OCI-LY3 (cell line): ENCODE results near the gene HSPA13.

ENCODE experiments used
- H2AFZ ChIP-seq: fragments of 200-600, 300-600 bp; shearing (Covaris generic); 2 replicates; pipeline ENCODE4 v1.6.0; 2014; ENCODE audit warnings: antibody characterized with exemption, low read depth, low read length
- H3K27ac ChIP-seq: fragments of 200-600, 300-600 bp; sonication (generic); 2 replicates; pipeline ENCODE4 v1.5.1; 2014; ENCODE audit warnings: mild to moderate bottlenecking, low read length, moderate library complexity, mixed read lengths
- H3K27me3 ChIP-seq: fragments of 200-600, 300-600 bp; sonication (generic); 2 replicates; pipeline ENCODE4 v1.6.1; 2014; ENCODE audit warnings: low read depth, low read length, mixed read lengths
- H3K36me3 ChIP-seq: fragments of 200-600, 300-600 bp; sonication (generic); replicated peaks from 2 replicates; pipeline ENCODE3; 2014; ENCODE audit warnings: low read depth, low read length, mixed read lengths
- H3K4me1 ChIP-seq: fragments of 300-600, 200-600 bp; sonication (generic); 2 replicates; pipeline ENCODE4 v1.6.1; 2014; ENCODE audit warnings: low read length, mixed read lengths
- H3K4me2 ChIP-seq: fragments of 200-600, 300-600 bp; sonication (generic); 2 replicates; pipeline ENCODE4 v1.6.1; 2014; ENCODE audit warnings: low read length, mixed read lengths
- H3K4me3 ChIP-seq: fragments of 300-600, 200-600 bp; sonication (generic); 2 replicates; pipeline ENCODE4 v1.5.1; 2014; ENCODE audit warnings: antibody characterized with exemption, mild to moderate bottlenecking, low read length, moderate library complexity
- H3K79me2 ChIP-seq: fragments of 300-600, 200-600 bp; shearing (Covaris generic); 2 replicates; pipeline ENCODE4 v1.6.1; 2014; ENCODE audit warnings: mild to moderate bottlenecking, low read length, mixed read lengths
- H3K9ac ChIP-seq: fragments of 300-600, 200-600 bp; shearing (Covaris generic); 2 replicates; pipeline ENCODE4 v1.6.0; 2014; ENCODE audit warnings: mild to moderate bottlenecking, low read length, moderate library complexity
- H3K9me3 ChIP-seq: fragments of 200-600, 300-600 bp; shearing (Covaris generic); 2 replicates; pipeline ENCODE4 v1.6.1; 2014; ENCODE audit warnings: low read length, mixed read lengths; ENCODE audit not compliant: insufficient read depth
- H4K20me1 ChIP-seq: fragments of 200-600, 300-600 bp; sonication (generic); 2 replicates; pipeline ENCODE4 v1.6.1; 2016; ENCODE audit warnings: low read length, mixed read lengths; ENCODE audit not compliant: insufficient read depth
- EZH2phosphoT487 ChIP-seq: fragments of 200-600 bp; shearing (Covaris generic); IDR thresholded peaks from 2 replicates; pipeline ENCODE4 v1.6.1; 2018; ENCODE audit warnings: antibody characterized with exemption, mixed run types, low read depth
- TF ChIP-seq, protein P1 (sequence below): fragments of 200-600, 300-600 bp; sonication (generic); IDR thresholded peaks from 2 replicates; pipeline ENCODE4 v1.5.1; 2014; ENCODE audit warnings: antibody characterized with exemption, low read length, low read depth

Gene HSPA13

DNA sequence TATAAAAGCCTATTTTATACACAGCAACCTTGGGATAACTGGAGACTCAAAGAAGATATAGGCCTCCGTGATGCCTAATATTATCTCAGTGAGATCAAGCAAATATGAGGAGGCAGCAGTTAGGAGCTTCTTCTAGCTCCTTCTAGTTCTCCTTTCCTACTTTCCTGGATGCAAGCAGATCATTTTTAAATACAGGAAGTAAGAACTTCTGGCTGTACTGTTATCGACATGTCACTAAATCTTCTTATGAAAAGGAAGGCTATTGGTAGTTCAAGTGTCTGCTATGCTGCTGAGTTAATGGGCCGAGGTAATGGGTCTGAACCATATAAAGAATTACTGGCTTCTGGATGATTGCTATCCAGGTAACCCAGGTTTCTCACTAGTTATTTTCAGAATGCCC, 15.9 kb downstream of the HSPA13 start:
- no peak overlapping the region for H3K4me2 ChIP-seq
- no peak overlapping the region for H3K4me3 ChIP-seq
- H3K36me3 ChIP-seq, result no peaks in the 10 kb centered on the region
- H2AFZ ChIP-seq, result no peak overlapping the region
- no peaks in the 10 kb centered on the region for H3K79me2 ChIP-seq
- TF ChIP-seq EZH2phosphoT487, result no peak
- TF ChIP-seq, protein P1, sequence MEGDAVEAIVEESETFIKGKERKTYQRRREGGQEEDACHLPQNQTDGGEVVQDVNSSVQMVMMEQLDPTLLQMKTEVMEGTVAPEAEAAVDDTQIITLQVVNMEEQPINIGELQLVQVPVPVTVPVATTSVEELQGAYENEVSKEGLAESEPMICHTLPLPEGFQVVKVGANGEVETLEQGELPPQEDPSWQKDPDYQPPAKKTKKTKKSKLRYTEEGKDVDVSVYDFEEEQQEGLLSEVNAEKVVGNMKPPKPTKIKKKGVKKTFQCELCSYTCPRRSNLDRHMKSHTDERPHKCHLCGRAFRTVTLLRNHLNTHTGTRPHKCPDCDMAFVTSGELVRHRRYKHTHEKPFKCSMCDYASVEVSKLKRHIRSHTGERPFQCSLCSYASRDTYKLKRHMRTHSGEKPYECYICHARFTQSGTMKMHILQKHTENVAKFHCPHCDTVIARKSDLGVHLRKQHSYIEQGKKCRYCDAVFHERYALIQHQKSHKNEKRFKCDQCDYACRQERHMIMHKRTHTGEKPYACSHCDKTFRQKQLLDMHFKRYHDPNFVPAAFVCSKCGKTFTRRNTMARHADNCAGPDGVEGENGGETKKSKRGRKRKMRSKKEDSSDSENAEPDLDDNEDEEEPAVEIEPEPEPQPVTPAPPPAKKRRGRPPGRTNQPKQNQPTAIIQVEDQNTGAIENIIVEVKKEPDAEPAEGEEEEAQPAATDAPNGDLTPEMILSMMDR, result no peak
- H3K4me1 ChIP-seq, result no peaks in the 10 kb centered on the region
- no peak overlapping the region for H3K9ac ChIP-seq
- H3K27ac ChIP-seq, result no peak overlapping the region
- no peaks in the 10 kb centered on the region for H4K20me1 ChIP-seq
- H3K9me3 ChIP-seq, result no peaks in the 10 kb centered on the region
- H3K27me3 ChIP-seq, result no peaks in the 10 kb centered on the region

DNA sequence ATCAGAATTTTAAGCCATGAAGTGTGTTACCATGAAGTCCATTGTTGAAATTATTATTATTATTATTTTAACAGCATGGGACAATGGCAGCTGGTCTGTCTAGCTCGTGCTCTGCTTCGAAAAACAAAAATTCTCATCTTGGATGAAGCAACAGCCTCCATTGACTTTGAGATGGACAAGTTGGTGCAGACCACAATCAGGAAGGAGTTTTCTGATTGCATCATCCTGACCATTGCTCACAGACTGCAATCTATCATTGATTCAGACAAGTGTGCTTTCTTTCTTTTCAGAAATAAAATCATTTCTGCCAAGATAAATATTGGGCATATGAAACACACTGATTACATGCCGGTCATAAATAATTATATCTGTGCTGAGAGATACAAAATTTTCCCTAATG, 21.0 kb downstream of the HSPA13 start:
- TF ChIP-seq, protein P1, result no peak
- no peak for TF ChIP-seq EZH2phosphoT487
- no peak overlapping the region for H3K4me3 ChIP-seq
- no peaks in the 10 kb centered on the region for H3K9me3 ChIP-seq
- H3K27ac ChIP-seq, result no peak overlapping the region
- no peak overlapping the region for H3K4me2 ChIP-seq
- H3K79me2 ChIP-seq, result no peaks in the 10 kb centered on the region
- no peaks in the 10 kb centered on the region for H4K20me1 ChIP-seq
- H3K9ac ChIP-seq, result no peak overlapping the region
- no peaks in the 10 kb centered on the region for H3K4me1 ChIP-seq
- no peaks in the 10 kb centered on the region for H3K36me3 ChIP-seq
- H3K27me3 ChIP-seq, result no peaks in the 10 kb centered on the region
- H2AFZ ChIP-seq, result no peak overlapping the region

DNA sequence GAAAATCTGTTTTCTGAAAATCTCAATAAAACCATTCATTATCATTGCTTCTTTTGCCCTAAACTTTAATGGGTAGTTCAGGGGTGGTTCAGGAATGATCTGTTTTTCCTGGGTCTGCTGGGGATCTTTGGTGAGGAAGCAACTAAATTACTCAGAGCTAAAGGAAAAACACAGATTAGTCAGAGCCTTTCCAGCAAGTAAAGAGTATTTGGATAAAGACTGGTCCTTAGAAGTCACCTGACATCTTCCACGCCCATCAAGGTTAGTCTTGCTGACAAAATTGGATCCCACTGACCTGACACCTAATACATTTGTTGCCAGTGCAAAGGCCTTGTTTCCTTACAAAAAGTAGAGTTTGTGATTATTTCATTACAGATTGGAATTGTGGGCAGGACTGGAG, 24.2 kb downstream of the HSPA13 start:
- Histone ChIP-seq H3K36me3 (no peaks in the 10 kb centered on the region), H3K4me1 (no peaks in the 10 kb centered on the region), H3K9ac (no peak overlapping the region), H4K20me1 (no peaks in the 10 kb centered on the region), H2AFZ (no peak overlapping the region), H3K27me3 (no peaks in the 10 kb centered on the region), H3K4me2 (no peak overlapping the region), H3K9me3 (no peaks in the 10 kb centered on the region), H3K27ac (no peak overlapping the region), H3K79me2 (no peaks in the 10 kb centered on the region), H3K4me3 (no peak overlapping the region)
- TF ChIP-seq, protein P1, result no peak
- TF ChIP-seq EZH2phosphoT487, result no peak

DNA sequence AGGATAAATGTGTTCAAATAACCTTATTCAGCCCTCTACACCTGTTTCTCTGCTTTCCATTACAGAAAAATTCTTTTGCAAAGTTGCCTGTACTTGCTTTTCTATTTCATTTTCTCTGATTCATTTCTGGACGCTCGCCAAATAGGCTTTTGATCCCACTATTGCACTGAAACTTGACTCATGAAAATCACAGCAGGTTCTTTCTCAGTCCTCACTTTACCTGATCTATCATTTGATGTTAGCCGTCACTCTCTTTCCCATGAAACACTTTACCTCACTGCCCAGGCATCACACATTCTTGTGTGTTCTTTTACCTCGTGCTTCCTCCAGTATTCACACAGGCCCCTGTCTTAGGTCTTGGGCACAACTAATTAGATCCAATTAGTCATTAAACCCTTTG, 26.2 kb downstream of the HSPA13 start:
- Histone ChIP-seq H3K36me3 (no peaks in the 10 kb centered on the region), H4K20me1 (no peaks in the 10 kb centered on the region), H3K79me2 (no peaks in the 10 kb centered on the region), H3K27me3 (no peaks in the 10 kb centered on the region), H3K4me3 (no peak overlapping the region), H3K9ac (no peak overlapping the region), H3K4me1 (no peaks in the 10 kb centered on the region), H3K27ac (no peak overlapping the region), H2AFZ (no peak overlapping the region), H3K9me3 (no peaks in the 10 kb centered on the region), H3K4me2 (no peak overlapping the region)
- TF ChIP-seq, protein P1, result no peak
- TF ChIP-seq EZH2phosphoT487, result no peak
